GM20000 (cell line): ENCODE data around the gene ZNF469.

ENCODE experiments used
- DNase-seq: peaks from one replicate; pipeline ENCODE4 v3.0.0; 2012; ENCODE audit warnings: low spot score
- TF ChIP-seq, protein P1 (sequence below): IDR thresholded peaks from 2 replicates; pipeline ENCODE4 v1.5.1; 2012; ENCODE audit warnings: mild to moderate bottlenecking, control low read depth; ENCODE audit errors: extremely low read depth, missing control alignments

The ZNF469 gene

DNA sequence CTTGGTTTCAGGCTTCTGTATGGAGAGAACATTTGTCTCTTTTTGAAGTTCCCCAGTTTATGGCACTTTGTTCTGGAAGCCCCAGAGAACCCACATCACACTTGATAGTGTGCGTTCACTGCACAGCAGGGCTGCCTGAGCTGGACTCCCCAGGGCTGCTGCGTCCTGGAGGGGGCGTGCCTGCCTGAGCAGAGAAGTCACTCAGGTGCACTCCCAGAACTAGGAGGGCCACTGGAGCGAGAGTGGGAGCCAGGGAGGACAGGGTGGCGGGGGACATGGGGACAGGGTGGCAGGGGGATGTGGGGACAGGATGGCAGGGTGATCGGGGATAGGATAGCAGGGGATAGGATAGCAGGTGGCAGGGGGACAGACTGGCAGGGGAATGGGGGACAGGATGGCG is 43.9 kb upstream of the ZNF469 start:
- TF ChIP-seq, protein P1, sequence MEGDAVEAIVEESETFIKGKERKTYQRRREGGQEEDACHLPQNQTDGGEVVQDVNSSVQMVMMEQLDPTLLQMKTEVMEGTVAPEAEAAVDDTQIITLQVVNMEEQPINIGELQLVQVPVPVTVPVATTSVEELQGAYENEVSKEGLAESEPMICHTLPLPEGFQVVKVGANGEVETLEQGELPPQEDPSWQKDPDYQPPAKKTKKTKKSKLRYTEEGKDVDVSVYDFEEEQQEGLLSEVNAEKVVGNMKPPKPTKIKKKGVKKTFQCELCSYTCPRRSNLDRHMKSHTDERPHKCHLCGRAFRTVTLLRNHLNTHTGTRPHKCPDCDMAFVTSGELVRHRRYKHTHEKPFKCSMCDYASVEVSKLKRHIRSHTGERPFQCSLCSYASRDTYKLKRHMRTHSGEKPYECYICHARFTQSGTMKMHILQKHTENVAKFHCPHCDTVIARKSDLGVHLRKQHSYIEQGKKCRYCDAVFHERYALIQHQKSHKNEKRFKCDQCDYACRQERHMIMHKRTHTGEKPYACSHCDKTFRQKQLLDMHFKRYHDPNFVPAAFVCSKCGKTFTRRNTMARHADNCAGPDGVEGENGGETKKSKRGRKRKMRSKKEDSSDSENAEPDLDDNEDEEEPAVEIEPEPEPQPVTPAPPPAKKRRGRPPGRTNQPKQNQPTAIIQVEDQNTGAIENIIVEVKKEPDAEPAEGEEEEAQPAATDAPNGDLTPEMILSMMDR = no peak

DNA sequence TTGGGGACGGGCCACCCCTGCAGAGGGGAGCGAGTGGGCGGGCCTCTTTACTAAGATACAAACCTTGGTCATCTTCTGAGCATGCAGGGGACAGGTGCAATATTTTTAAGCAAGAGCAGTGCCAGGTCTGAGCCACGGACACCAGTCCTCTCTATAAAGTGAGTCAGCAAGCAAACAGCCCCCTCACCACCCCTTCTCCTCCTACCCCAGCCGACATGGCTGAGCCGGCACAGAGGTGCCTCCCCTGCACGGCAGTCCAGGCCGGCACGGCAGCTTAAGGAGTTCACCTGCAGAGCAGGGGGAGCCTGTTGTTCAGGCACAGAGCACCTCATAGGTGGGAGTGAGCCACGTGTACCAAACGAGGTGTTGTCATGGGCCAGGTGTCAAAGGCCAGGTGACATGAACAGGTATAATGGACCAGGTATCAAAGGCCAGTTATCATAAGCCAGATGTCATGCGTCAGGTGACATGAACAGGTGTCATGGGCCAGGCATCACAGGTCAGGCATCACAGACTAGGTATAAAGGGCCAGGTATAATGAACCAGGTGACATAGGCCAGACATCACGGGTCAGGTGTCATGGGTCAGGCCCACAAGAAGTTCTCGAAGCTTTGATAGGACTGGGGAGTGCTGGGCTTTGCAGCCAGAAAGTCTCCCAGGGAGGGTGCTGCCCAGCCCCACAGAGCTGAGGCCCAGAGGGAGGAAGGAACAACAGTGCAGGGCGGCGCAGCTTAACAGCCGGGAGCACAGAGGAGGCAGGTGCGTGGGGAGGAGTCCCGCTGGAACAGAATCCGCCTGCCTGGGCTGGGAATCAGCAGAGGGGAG is 42.6 kb upstream of the ZNF469 start:
- TF ChIP-seq, protein P1 = no peak
- DNase-seq = no peak

More for the DNA sequence above, 43.9 kb upstream of the ZNF469 start:
- DNase-seq = no peak

DNA sequence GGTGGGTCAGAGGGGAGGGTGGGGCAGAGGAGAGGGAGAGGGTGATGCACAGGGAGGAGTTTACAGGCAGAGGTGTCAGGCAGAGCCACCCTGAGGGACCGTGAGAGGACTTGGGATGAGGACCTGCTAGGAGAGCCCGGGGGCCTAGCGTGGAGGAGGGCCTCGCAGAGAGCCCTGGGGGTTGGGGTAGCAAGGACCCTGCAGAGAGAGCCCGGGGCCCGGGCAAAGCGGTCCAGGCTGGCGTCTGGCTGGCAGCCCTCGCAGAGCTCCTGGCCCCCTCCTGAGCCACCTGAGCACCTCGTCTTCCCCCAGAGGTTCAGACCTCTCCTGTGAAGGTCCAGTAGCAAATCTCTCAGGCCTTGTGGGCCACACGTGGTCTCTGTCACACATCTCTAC is 42.0 kb upstream of the ZNF469 start:
- DNase-seq = no peak
- TF ChIP-seq, protein P1 = no peak

DNA sequence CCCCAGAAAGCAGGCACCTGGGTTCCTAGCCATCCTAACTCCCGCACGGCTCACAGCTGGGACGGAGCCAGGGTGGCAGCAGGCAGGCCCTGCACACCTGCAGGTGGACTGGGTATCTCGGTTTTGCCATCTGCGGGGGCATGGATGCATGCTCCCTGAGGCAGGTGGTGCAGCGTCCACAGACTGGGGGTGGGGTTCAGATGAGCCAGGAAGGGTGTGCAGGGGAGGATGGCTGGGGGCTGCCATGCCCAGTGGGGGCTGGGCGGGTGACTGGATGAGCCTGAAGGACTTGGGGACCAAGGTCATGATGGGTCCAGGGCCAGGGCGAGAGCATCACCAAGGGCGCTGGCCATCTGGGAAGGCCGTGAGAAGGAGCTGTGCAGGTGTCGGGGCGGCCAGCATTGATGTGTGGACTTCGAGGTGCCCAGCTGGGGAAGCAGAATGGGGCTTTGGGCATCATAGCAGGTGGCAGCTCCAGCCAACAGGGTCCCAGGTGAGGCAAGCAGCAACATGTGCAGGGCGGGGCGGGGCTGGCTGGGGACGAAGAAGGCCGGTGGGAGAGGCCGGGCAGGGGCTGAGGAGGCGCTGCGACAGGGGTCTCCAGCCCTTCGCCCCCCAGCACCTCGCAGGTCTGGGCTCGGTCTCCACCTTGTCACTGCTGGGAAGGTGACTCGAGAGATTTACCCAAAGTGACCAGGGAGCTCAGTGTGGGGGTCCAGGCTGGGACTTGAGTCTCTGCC is 41.0 kb upstream of the ZNF469 start:
- DNase-seq = no peak
- TF ChIP-seq, protein P1 = no peak

DNA sequence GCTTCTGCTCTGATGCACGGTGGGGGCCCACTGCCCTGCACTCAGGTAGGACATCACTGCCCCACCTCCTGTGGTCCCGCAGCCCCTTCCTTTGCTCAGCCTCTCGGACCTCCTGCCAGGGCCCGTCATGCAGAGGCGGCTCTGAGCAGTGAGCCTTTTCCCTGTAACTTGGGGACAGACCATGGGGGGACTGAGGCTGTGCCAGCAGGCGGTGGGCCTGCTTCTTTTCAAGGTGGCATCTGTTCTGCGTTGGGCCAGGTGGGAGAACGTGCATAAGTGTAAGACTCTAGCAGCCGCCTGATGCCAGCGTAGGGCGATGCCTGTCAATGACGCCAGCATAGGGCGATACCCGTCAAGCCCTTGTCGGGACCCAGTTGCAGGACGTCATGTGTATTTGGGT is 40.3 kb upstream of the ZNF469 start:
- DNase-seq = no peak
- TF ChIP-seq, protein P1 = no peak

DNA sequence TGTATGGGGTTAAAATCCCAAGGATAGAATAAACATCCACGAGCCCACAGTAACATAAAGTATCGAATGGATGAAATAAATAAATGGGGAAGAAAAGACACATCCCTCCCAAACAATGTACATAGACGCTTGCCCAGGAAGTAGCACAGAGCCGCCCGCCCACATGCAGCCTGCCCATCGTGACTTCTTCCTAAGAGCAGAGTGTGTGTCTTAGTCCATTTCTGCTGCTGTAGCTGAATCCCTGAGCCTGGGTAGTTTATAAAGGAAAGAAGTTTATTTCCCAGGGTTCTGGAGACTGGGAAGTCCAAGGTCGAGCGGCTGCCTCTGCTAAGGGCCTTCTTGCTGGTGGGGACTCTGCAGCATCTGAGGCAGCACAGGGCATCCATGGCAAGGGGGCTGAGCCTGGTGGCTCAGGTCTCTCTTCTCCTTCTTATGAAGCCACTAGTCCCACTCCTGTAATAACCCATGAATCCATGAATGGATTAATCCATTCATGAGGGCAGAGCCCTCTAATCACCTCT is 39.4 kb upstream of the ZNF469 start:
- TF ChIP-seq, protein P1 = no peak
- no peak for DNase-seq
